Cardiac fibroblast (primary cell): ENCODE measurements around the gene DMAP1.

ENCODE experiments used
- DNase-seq, 2 donors: peaks; one replicate each; pipeline versions ENCODE4 v3.0.0 to v3.0.0-alpha.2; 2010; ENCODE audit warnings: low read depth in 2 of 2
- H3K4me3 ChIP-seq, 2 donors: replicated peaks in 1 of 2; 1 replicate in 1 of 2; 2 replicates in 1 of 2; pipeline ENCODE4 v1.5.1; 2011; ENCODE audit warnings: low read depth in 2 of 2, low read length in 2 of 2, mild to moderate bottlenecking in 2 of 2, moderate library complexity in 1 of 2
- CTCF ChIP-seq: IDR thresholded peaks from one replicate; pipeline ENCODE4 v1.5.1; 2011; ENCODE audit warnings: low read depth, mild to moderate bottlenecking, low read length, inconsistent platforms

Gene DMAP1

GRCh38 chr1:44267438-44267837 lies 54.2 kb downstream of the DMAP1 start:
- no peak overlapping the region for H3K4me3 ChIP-seq
- TF ChIP-seq CTCF = no peak
- no peak for DNase-seq

- no peak for TF ChIP-seq CTCF
- DNase-seq = no peak
- no peak overlapping the region for H3K4me3 ChIP-seq
Measured at GRCh38 chr1:44268054-44268453, 54.8 kb downstream of the DMAP1 start.
